Activated CD8-positive, alpha-beta T cell treated with anti-CD3 and anti-CD28 coated beads for 36 hours (primary cell): ENCODE results near the gene VPREB3. TPM values are rescaled to one million over a fixed set of nuclear protein-coding genes. Genes with fewer than 3 reads are reported as not detected.

ENCODE experiments used
- ATAC-seq: fragments of 200-7000 bp; cut with Tn5 transposase; one replicate; pipeline ENCODE4 v1.10.0; 2021; ENCODE audit warnings: mild to moderate bottlenecking, moderate library complexity
- CTCF ChIA-PET: fragments of 350-600 bp; sonication (Branson Sonifier 250); formaldehyde crosslinking; loops from one replicate; lab custom pipeline; 2021; ENCODE audit warnings: antibody characterized with exemption; lab: Charles Lee
- POLR2A ChIA-PET: fragments of 350-600 bp; sonication (Branson Sonifier 250); formaldehyde crosslinking; loops from one replicate; lab custom pipeline; 2021; ENCODE audit warnings: antibody characterized with exemption; lab: Charles Lee
- DNase-seq: peaks from one replicate; pipeline ENCODE4 v3.0.0-alpha.2; 2020
- H3K27ac Mint-ChIP-seq: one replicate; pipeline ENCODE4 v1.8.0; 2021; ENCODE audit warnings: mild to moderate bottlenecking, mixed read lengths
- H3K27me3 Mint-ChIP-seq: one replicate; pipeline ENCODE4 v1.8.0; 2021; ENCODE audit warnings: mixed read lengths
- H3K36me3 Mint-ChIP-seq: one replicate; pipeline ENCODE4 v1.8.0; 2021; ENCODE audit warnings: low read depth, mixed read lengths
- H3K4me1 Mint-ChIP-seq: one replicate; pipeline ENCODE4 v1.8.0; 2021; ENCODE audit warnings: low read depth, mixed read lengths
- H3K4me3 Mint-ChIP-seq: one replicate; pipeline ENCODE4 v1.8.0; 2021; ENCODE audit warnings: mild to moderate bottlenecking, moderate library complexity, mixed read lengths
- H3K9me3 Mint-ChIP-seq: one replicate; pipeline ENCODE4 v1.8.0; 2021; ENCODE audit warnings: mixed read lengths
- CTCF ChIP-seq: fragments of 200-600 bp; IDR thresholded peaks from one replicate; pipeline ENCODE4 v1.8.0; 2022; ENCODE audit warnings: antibody characterized with exemption, mild to moderate bottlenecking
- intact Hi-C: fragments of 100-400 bp; cut with micrococcal nuclease; formaldehyde crosslinking; loops from one replicate; pipeline ENCODE4 v1.10.0; 2022
- total RNA-seq, 2 experiments: library from RNA; stranded (reverse); gene quantifications; one replicate each; pipeline ENCODE4 v1.2.3, GENCODE V29; 2021

VPREB3 gene
- total RNA-seq, 2 experiments from 2014 or later: not detected

- H3K4me1 Mint-ChIP-seq: peaks cover 36% of the 10 kb centered on the region
- peak; percentile 93 for DNase-seq
- H3K36me3 Mint-ChIP-seq: peaks cover 5% of the 10 kb centered on the region
- H3K4me3 Mint-ChIP-seq: peak within 1 kb of the TSS; percentile 84
- ChIA-PET CTCF (interaction anchor here (1.0 to 1.6 kb wide), 4 partner anchors 14 to 107 kb away, joined by 3 read pairs; partner anchors contain the start of genes MIF and MMP11), POLR2A (interaction anchor here (0.7 to 3.3 kb wide), 6 partner anchors 9 to 65 kb away, joined by 3 to 14 read pairs (median 3); partner anchors contain the start of gene MMP11)
- intact Hi-C loops: no loop called here
- H3K27me3 Mint-ChIP-seq: no peaks in the 10 kb centered on the region
- TF ChIP-seq CTCF: no peak
- peak within 1 kb of the TSS; percentile 96 for H3K27ac Mint-ChIP-seq
- no peaks in the 10 kb centered on the region for H3K9me3 Mint-ChIP-seq
- peak; percentile 83 for ATAC-seq
These were observed 32.8 kb upstream of the VPREB3 start, which contains the start of gene SMARCB1 for GRCh38 chr22:23786752-23787599. Gene SMARCB1 (plus strand): TSS chr22:23786966. CDS start chr22:23787170, 204 bp downstream.

- peak; percentile 48 for DNase-seq
- peak overlapping the region; percentile 96 for H3K27ac Mint-ChIP-seq
- ChIA-PET POLR2A (interaction anchor here (0.7 to 3.3 kb wide), 5 partner anchors 8 to 25 kb away, joined by 3 to 14 read pairs (median 3); partner anchors contain the start of gene MMP11), CTCF (interaction anchor here (1.0 to 1.6 kb wide), 9 partner anchors 14 to 108 kb away, joined by 3 to 5 read pairs (median 3); partner anchors contain the start of genes CHCHD10, MIF, MMP11 and SLC2A11)
- no peak for TF ChIP-seq CTCF
- H3K9me3 Mint-ChIP-seq: no peaks in the 10 kb centered on the region
- H3K4me3 Mint-ChIP-seq: peak overlapping the region; percentile 84
- H3K27me3 Mint-ChIP-seq: no peaks in the 10 kb centered on the region
- intact Hi-C loops: no loop called here
- peaks cover 31% of the 10 kb centered on the region for H3K4me1 Mint-ChIP-seq
- peak; percentile 25 for ATAC-seq
- peaks cover 5% of the 10 kb centered on the region for H3K36me3 Mint-ChIP-seq
These were observed 32.1 kb upstream of the VPREB3 start for GRCh38 chr22:23786261-23786710.

GRCh38 chr22:23784215-23784732 lies 30.0 kb upstream of the VPREB3 start:
- no peak for TF ChIP-seq CTCF
- Mint-ChIP-seq H3K4me1 (peaks cover 23% of the 10 kb centered on the region), H3K36me3 (peaks cover 2% of the 10 kb centered on the region), H3K27ac (peak overlapping the region; percentile 10), H3K27me3 (no peaks in the 10 kb centered on the region), H3K9me3 (no peaks in the 10 kb centered on the region), H3K4me3 (no peak overlapping the region)
- CTCF ChIA-PET: no interaction called here
- intact Hi-C loops: no loop called here
- peak; percentile 40 for DNase-seq
- no peak for ATAC-seq
- POLR2A ChIA-PET: interaction anchor here (0.6 to 0.9 kb wide), 3 partner anchors 17 to 188 kb away, joined by 3 to 4 read pairs (median 3); no protein-coding TSS in a partner anchor

GRCh38 chr22:23783265-23784150 lies 29.3 kb upstream of the VPREB3 start:
- ChIA-PET CTCF (no interaction called here), POLR2A (interaction anchor here (0.6 to 0.9 kb wide), 3 partner anchors 16 to 188 kb away, joined by 3 to 4 read pairs (median 3); no protein-coding TSS in a partner anchor)
- DNase-seq: no peak
- peaks cover 20% of the 10 kb centered on the region for H3K4me1 Mint-ChIP-seq
- H3K36me3 Mint-ChIP-seq: no peaks in the 10 kb centered on the region
- intact Hi-C loops: no loop called here
- no peaks in the 10 kb centered on the region for H3K27me3 Mint-ChIP-seq
- no peaks in the 10 kb centered on the region for H3K9me3 Mint-ChIP-seq
- H3K4me3 Mint-ChIP-seq: no peak overlapping the region
- ATAC-seq: no peak
- no peak for TF ChIP-seq CTCF
- H3K27ac Mint-ChIP-seq: peak overlapping the region; percentile 4
